VCaP (cell line): Measurements from ENCODE around the gene TMC6.

ENCODE experiments used
- H3K27ac ChIP-seq: fragments of 450-650 bp; 2 replicates; pipeline ENCODE4 v1.5.1; 2017
- TF ChIP-seq, protein P1 (sequence below): fragments of 450-650 bp; conservative IDR thresholded peaks from 2 replicates; pipeline ENCODE4 v1.5.1; 2017; ENCODE audit warnings: mild to moderate bottlenecking, moderate library complexity

The TMC6 gene

DNA sequence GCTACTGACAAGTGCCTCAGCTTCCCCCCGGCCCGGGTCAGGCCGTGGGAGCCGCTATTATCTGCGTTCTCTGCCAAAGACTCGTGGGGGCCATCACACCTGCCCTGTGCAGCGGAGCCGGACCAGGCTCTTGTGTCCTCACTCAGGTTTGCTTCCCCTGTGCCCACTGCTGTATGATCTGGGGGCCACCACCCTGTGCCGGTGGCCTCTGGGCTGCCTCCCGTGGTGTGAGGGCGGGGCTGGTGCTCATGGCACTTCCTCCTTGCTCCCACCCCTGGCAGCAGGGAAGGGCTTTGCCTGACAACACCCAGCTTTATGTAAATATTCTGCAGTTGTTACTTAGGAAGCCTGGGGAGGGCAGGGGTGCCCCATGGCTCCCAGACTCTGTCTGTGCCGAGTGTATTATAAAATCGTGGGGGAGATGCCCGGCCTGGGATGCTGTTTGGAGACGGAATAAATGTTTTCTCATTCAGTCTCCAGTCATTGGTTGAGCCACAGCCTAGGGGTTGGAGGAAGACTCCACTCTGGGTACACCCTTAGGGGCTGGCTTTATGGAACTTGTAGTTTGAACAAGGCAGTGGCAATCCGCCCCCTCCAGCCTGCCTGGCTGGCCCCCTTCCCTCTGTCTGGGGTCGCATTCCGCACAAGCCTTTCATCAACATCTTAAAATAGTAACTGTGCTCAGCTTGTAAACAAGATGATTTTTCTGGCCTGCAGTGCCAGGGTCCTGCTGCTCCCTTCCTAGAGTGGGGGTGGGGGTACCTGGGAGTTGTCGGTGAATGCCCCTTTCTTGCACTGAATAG is 43.9 kb upstream of the TMC6 start:
- H3K27ac ChIP-seq, result peak overlapping the region; percentile 96
- TF ChIP-seq, protein P1, sequence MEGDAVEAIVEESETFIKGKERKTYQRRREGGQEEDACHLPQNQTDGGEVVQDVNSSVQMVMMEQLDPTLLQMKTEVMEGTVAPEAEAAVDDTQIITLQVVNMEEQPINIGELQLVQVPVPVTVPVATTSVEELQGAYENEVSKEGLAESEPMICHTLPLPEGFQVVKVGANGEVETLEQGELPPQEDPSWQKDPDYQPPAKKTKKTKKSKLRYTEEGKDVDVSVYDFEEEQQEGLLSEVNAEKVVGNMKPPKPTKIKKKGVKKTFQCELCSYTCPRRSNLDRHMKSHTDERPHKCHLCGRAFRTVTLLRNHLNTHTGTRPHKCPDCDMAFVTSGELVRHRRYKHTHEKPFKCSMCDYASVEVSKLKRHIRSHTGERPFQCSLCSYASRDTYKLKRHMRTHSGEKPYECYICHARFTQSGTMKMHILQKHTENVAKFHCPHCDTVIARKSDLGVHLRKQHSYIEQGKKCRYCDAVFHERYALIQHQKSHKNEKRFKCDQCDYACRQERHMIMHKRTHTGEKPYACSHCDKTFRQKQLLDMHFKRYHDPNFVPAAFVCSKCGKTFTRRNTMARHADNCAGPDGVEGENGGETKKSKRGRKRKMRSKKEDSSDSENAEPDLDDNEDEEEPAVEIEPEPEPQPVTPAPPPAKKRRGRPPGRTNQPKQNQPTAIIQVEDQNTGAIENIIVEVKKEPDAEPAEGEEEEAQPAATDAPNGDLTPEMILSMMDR, result no peak

DNA sequence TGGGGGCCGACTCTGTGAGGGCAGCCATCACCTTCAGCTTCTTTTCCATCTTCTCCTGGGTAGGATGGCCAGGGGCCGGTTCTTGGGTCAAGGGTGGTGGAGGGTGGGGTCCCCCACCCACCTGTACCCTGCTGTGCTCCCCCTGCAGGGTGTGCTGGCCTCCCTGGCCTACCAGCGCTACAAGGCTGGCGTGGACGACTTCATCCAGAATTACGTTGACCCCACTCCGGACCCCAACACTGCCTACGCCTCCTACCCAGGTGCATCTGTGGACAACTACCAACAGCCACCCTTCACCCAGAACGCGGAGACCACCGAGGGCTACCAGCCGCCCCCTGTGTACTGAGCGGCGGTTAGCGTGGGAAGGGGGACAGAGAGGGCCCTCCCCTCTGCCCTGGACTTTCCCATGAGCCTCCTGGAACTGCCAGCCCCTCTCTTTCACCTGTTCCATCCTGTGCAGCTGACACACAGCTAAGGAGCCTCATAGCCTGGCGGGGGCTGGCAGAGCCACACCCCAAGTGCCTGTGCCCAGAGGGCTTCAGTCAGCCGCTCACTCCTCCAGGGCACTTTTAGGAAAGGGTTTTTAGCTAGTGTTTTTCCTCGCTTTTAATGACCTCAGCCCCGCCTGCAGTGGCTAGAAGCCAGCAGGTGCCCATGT is 43.2 kb upstream of the TMC6 start:
- peak overlapping the region; percentile 96 for H3K27ac ChIP-seq

DNA sequence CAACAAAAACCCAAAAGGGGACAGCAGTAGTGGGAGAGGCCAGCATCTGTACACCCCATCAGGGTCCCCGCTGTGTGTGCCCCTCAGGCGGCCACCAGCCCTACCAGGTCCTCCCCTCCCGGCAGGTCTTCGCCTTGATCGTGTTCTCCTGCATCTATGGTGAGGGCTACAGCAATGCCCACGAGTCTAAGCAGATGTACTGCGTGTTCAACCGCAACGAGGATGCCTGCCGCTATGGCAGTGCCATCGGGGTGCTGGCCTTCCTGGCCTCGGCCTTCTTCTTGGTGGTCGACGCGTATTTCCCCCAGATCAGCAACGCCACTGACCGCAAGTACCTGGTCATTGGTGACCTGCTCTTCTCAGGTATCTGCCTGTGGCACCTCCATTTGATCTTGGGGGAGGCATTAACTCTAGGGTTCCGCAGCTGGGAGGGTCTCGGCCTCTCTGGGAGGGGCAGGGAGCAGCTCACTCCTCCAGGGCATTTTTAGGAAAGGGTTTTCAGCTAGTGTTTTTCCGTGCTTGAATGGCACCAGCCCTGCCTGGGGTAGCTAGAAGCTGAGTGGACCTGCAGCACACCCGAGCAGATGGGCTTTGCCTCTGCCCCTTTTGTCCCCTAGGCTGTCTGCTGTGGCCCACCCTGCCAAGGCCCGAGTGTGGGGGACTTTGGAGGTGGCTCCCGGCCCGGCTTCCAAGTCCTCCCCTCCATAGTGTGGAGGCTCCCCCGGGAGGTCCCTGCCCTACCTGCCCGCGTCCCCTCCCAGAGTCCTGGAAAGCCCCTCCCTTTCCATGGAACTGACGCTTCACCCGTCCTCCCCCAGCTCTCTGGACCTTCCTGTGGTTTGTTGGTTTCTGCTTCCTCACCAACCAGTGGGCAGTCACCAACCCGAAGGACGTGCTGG is 42.4 kb upstream of the TMC6 start:
- peak overlapping the region; percentile 96 for H3K27ac ChIP-seq
- TF ChIP-seq, protein P1, result no peak

DNA sequence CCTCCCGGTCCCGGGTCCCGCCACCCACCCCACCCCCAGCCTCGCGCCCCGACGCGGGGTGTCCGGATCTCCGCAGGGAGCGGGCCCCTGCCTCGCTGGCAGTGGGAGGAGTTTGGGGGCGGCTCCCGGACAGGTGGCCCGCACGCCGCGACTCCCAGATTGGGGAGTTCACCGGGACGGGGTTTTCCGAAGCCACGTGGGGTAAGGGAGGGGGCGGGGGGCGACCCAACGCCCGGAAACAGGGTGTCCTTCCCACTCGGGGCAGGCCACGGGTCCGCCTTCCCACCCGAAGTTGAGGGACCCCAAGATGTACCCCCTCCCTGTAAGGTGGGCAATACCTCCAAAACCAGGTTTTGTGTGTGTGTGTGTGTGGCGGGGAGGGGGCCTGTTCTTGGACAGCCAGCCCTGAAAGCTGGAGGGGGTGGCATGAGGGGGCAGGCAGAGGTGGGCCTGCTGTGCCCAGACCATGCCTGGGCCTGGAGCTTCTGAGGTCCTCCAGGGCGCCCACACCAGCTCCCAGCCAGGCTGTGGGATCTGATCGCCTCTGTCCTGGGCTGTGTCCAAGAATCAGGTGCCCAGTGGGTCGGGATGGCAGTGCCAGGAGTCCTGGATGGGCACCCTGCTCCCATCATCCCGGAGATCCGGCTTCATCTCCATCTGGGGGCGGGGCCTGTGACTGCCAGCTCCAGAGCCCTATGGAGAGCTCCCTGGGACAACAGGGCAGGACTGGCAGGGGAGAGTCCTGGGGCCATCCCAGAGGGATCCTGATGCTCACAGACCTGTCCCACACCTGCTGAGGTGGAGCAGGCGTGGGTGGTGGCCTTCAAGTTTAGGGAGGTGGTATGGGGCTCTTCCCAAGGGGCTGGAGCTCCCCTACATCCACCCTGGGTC is 40.6 kb upstream of the TMC6 start:
- TF ChIP-seq, protein P1, result no peak
- H3K27ac ChIP-seq, result peak overlapping the region; percentile 96

DNA sequence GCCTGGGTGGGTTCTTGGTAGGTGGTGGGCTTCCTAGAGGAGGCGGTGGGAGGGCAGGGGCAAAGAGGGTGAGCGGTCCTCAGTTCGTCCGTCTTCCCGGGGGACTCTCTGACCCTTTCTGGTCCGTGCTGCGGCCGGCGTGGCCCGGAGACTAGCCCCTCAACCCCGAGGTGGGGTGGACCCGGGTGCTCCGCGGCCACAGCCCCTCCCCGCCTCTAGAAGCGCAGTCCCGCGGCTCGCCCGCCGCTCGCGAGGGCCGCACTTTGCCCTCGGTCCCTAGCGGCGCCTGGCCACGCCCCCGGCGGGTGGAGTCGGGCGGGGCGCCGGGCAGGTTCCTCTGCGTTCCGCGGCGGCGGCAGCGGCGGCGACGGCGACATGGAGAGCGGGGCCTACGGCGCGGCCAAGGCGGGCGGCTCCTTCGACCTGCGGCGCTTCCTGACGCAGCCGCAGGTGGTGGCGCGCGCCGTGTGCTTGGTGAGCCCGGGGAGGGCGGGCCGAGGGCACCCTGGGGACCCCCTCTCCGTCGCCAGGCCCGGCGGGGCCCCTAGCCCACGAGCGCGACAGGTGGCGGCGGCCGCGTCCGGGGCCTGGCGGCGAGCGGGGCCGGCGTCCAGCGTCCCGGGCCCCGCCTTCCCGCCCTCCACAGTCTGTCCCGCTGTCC is 39.8 kb upstream of the TMC6 start, which contains the start of gene SYNGR2:
Gene SYNGR2 (plus strand): TSS at position 340 of the 661 bp plus-strand sequence. CDS start 36 bp downstream, at position 376.
- TF ChIP-seq, protein P1, result no peak; the same call in 1 of the 2 replicates
- peak within 1 kb of the TSS; percentile 96 for H3K27ac ChIP-seq

DNA sequence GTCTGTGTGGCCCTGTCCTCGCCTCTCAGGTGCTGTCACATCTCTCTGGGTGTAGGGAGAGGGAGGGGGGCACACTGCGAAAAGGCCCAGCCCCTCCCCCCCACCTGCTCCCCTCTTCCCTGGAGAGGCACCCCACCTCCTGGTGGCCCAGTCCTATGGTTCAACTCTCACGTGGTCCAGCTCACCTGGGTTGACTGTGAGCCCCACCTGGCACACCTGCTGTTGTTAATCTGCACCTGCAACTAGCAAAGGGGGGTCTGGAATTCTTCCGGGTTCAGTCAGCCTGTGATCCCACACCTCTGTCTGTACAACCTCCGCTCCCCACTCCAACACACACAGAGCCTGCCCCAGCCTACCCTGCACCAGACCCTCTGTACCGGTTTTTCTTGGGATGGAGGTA is 37.9 kb upstream of the TMC6 start:
- TF ChIP-seq, protein P1, result no peak
- no peak overlapping the region for H3K27ac ChIP-seq
